Measurements from ENCODE around the gene PIAS1.

PIAS1 gene

DNA sequence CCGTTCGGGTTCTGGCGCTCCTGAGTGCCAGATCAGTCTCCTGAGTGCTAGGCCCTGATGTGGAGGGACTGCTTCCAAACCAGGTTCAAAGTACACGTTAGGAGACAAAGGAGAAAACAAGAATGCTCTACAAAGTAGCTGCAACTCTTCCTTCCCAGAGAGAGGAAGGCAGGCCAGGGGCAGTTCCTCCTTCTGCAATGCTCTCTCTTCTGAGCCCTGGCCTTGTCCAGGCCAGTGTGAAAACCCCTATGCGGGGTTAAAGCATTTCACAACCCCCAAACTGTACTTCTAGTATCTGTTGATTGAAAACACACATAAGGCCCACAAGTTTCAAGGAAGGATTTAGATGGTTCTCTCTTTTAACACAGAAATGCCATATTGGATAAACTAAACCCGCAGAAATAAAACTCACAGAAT is 160.7 kb downstream of the PIAS1 start:
- H3K79me2 ChIP-seq (ENCODE audit: insufficient read depth, low read length) = peaks cover 55% of the 10 kb centered on the region
- no peaks in the 10 kb centered on the region for H3K9me2 ChIP-seq (replicated peaks; ENCODE audit: insufficient read depth, low read length)

DNA sequence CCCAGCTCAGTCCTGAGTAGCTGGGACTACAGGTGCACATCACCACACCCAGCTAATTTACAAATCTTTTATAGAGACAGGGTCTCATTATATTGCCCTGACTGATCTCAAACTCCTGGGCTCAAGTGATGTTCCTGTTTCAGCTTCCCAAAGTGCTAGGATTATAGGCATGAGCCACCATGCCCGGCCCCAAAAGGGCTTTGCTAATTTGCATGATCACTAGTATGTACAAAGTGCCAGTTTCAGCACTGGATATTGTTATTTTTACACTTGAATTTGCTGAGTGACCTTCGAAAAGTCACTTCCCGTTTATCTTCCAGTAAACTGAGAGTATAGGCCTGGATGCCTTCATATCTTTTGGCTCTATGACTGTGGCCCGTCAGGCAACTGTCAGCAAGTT is 163.2 kb downstream of the PIAS1 start:
- peaks cover 64% of the 10 kb centered on the region for H3K79me2 ChIP-seq (ENCODE audit: insufficient read depth, low read length)
- no peak overlapping the region for H3K9ac ChIP-seq (ENCODE audit: low read length)
- 0 out of 2 replicates have a peak, but pooled peaks cover 5% of the 10 kb centered on the region for H3K36me3 ChIP-seq (ENCODE audit: low read length)
- H3K27me3 ChIP-seq (ENCODE audit: low read length) = no peaks in the 10 kb centered on the region
- H3K9me3 ChIP-seq (ENCODE audit: insufficient read depth, low read length) = no peaks in the 10 kb centered on the region
- H3K4me3 ChIP-seq (ENCODE audit: insufficient read depth, low read length, poor library complexity, severe bottlenecking) = no peak overlapping the region
- no peak overlapping the region for H3K4me2 ChIP-seq (ENCODE audit: low read depth, low read length, poor library complexity, severe bottlenecking)
- no peaks in the 10 kb centered on the region for H3K9me2 ChIP-seq (replicated peaks; ENCODE audit: insufficient read depth, low read length)
- H4K20me1 ChIP-seq (ENCODE audit: low read depth, low read length) = no peaks in the 10 kb centered on the region
- TF ChIP-seq EZH2phosphoT487 (conservative IDR thresholded peaks at IDR 0.05; ENCODE audit: low read length) = no peak
- TF ChIP-seq, protein P1, sequence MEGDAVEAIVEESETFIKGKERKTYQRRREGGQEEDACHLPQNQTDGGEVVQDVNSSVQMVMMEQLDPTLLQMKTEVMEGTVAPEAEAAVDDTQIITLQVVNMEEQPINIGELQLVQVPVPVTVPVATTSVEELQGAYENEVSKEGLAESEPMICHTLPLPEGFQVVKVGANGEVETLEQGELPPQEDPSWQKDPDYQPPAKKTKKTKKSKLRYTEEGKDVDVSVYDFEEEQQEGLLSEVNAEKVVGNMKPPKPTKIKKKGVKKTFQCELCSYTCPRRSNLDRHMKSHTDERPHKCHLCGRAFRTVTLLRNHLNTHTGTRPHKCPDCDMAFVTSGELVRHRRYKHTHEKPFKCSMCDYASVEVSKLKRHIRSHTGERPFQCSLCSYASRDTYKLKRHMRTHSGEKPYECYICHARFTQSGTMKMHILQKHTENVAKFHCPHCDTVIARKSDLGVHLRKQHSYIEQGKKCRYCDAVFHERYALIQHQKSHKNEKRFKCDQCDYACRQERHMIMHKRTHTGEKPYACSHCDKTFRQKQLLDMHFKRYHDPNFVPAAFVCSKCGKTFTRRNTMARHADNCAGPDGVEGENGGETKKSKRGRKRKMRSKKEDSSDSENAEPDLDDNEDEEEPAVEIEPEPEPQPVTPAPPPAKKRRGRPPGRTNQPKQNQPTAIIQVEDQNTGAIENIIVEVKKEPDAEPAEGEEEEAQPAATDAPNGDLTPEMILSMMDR (IDR thresholded peaks at IDR 0.05; ENCODE audit: insufficient read depth, low read length, poor library complexity, severe bottlenecking) = no peak
- no peak overlapping the region for H2AFZ ChIP-seq (ENCODE audit: low read depth, low read length, severe bottlenecking)
- H3F3A ChIP-seq (ENCODE audit: insufficient read depth) = peaks cover 2% of the 10 kb centered on the region; the same call in 1 of the 2 replicates
- H3K27ac ChIP-seq (ENCODE audit: low read depth, low read length) = no peak overlapping the region

More for the DNA sequence above, 160.7 kb downstream of the PIAS1 start:
- Histone ChIP-seq H3K36me3 (ENCODE audit: low read length) (0 out of 2 replicates have a peak, but pooled peaks cover 5% of the 10 kb centered on the region), H3K9me3 (ENCODE audit: insufficient read depth, low read length) (no peaks in the 10 kb centered on the region), H4K20me1 (ENCODE audit: low read depth, low read length) (no peaks in the 10 kb centered on the region), H3F3A (ENCODE audit: insufficient read depth) (peaks cover 3% of the 10 kb centered on the region; the same call in 1 of the 2 replicates), H3K27me3 (ENCODE audit: low read length) (no peaks in the 10 kb centered on the region), H3K4me2 (ENCODE audit: low read depth, low read length, poor library complexity, severe bottlenecking) (no peak overlapping the region), H2AFZ (ENCODE audit: low read depth, low read length, severe bottlenecking) (no peak overlapping the region), H3K27ac (ENCODE audit: low read depth, low read length) (no peak overlapping the region), H3K9ac (ENCODE audit: low read length) (no peak overlapping the region), H3K4me3 (ENCODE audit: insufficient read depth, low read length, poor library complexity, severe bottlenecking) (no peak overlapping the region)
- TF ChIP-seq, protein P1 (IDR thresholded peaks at IDR 0.05; ENCODE audit: insufficient read depth, low read length, poor library complexity, severe bottlenecking) = no peak
- TF ChIP-seq EZH2phosphoT487 (conservative IDR thresholded peaks at IDR 0.05; ENCODE audit: low read length) = no peak

DNA sequence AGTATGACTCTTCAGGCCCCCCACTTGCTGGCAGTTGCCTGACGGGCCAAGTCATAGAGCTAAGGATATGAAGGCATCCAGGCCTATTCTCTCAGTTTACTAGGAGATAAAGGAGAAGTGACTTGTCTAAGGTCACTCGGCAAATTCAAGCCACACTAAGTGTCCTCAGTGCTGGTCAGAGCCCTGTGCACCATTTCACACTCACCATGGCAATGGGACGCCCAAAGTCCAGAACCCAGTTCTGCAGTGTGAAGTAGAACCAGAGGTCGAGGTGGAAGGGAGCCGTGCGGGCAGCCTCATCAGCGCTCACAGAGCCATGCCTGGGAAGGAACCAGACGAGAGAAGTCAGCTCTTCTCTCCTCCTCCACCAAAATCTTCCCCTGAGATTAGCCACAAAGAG is 164.2 kb downstream of the PIAS1 start:
- 0 out of 2 replicates have a peak, but pooled peaks cover 5% of the 10 kb centered on the region for H3K36me3 ChIP-seq (ENCODE audit: low read length)
- no peaks in the 10 kb centered on the region for H3K9me2 ChIP-seq (replicated peaks; ENCODE audit: insufficient read depth, low read length)
- H2AFZ ChIP-seq (ENCODE audit: low read depth, low read length, severe bottlenecking) = no peak overlapping the region
- TF ChIP-seq, protein P1 (IDR thresholded peaks at IDR 0.05; ENCODE audit: insufficient read depth, low read length, poor library complexity, severe bottlenecking) = no peak
- no peak for TF ChIP-seq EZH2phosphoT487 (conservative IDR thresholded peaks at IDR 0.05; ENCODE audit: low read length)
- H4K20me1 ChIP-seq (ENCODE audit: low read depth, low read length) = no peaks in the 10 kb centered on the region
- no peak overlapping the region for H3K9ac ChIP-seq (ENCODE audit: low read length)
- no peak overlapping the region for H3K27ac ChIP-seq (ENCODE audit: low read depth, low read length)
- no peaks in the 10 kb centered on the region for H3F3A ChIP-seq (ENCODE audit: insufficient read depth)
- H3K9me3 ChIP-seq (ENCODE audit: insufficient read depth, low read length) = no peaks in the 10 kb centered on the region
- no peaks in the 10 kb centered on the region for H3K27me3 ChIP-seq (ENCODE audit: low read length)
- peaks cover 70% of the 10 kb centered on the region for H3K79me2 ChIP-seq (ENCODE audit: insufficient read depth, low read length)
- H3K4me2 ChIP-seq (ENCODE audit: low read depth, low read length, poor library complexity, severe bottlenecking) = no peak overlapping the region
- no peak overlapping the region for H3K4me3 ChIP-seq (ENCODE audit: insufficient read depth, low read length, poor library complexity, severe bottlenecking)

Data from SU-DHL-6 (cell line).